NCI-H748 treated with DMSO at 0.1 percent for 48 hours (cell line): ENCODE measurements around the gene SDK1.

Source experiments
- DNase-seq: peaks from one replicate; lab custom pipeline; 2025; lab: John Stamatoyannopoulos, UW

Gene SDK1

DNA sequence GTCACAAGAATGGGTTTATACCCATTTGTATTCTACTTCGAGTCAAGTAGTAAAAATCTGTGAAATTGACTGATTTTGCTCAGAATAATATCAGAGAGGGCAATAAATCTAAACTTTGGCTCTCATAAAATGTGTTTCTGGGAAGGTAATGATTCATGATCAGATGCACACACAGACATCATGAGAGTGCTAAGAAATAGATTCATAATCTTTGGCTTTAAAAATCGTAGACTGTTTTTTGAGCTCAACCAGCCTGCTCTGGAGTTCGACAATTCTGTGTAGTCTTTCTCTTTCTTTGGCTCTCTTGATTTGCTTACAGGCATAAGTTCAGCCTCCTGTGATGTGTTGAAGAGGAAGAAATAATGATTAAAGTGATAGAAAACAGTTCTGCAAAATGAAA, 494.7 kb downstream of the SDK1 start:
- DNase-seq: no peak

DNA sequence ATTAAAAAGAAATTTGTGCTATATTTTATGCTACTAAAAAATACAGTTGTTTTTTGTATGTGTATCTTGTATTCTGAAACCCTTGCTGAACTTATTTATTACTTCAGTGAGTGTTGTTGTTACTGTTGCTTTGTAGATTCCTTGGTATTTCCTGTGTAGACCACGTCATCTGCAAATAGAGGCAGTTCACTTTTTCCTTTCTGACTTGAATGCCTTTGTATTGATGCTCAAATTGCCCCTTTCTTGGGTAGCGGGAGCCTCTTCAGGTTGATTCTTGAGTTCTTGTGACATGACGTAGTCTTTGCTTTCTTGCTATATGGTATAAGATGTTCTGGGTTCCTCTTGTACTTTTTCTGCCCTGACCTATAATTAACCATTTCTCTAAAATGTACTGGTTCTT, 504.1 kb downstream of the SDK1 start:
- DNase-seq: no peak

DNA sequence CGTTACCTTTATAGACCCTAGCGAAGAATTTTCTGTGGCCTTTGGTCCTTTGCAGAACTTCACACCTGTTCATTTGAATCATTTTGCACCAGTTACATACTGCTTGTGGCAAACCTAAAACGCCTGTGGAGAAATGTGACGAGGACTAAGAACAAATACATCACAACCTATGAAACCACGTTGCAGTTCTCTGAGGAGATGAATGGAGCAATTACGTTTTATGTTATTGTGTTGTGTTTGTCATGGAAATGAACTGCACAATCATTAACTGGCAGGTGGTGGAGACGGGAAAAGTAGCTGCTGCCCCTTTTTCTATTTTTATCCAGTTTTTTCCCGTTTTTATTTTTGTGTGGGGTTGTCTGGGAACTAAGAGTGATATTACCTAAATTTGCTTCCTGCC, 505.5 kb downstream of the SDK1 start:
- peak; percentile 28 for DNase-seq

DNA sequence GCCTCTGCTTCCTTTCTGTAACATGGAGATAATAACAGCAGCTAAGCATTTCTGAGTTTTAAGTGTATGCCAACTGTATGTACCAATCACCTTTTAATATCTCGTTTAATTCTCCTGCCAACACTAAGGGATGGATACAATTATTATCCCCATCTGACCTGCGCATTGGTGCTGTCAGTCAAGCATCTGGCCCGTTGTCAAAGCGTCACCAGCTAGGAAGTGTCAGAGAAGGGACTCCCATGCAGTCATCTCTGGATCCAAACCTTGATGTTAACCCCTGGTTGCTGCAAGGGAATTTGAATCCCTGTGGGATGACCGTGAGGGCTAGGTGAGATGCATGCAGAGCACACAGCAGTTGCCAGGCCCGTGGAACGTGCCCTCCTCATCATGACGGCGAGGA, 506.8 kb downstream of the SDK1 start:
- no peak for DNase-seq

DNA sequence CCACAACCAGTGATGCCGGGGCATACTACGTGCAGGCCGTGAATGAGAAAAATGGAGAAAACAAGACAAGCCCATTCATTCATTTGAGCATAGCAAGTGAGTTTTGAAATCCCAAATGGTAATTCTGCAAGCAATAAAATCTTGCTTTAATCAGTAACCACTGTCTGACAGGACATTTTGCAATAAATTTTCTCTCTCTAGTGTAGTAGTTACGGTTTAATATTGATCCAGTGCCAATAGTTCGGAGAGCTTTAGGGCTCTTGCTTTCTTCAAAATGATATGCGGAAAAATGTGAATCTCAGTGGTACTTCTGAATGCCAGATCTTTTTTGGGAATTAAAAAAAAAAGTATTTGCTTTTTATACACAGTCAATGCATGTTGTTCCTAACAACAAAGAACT, 520.4 kb downstream of the SDK1 start:
- no peak for DNase-seq

DNA sequence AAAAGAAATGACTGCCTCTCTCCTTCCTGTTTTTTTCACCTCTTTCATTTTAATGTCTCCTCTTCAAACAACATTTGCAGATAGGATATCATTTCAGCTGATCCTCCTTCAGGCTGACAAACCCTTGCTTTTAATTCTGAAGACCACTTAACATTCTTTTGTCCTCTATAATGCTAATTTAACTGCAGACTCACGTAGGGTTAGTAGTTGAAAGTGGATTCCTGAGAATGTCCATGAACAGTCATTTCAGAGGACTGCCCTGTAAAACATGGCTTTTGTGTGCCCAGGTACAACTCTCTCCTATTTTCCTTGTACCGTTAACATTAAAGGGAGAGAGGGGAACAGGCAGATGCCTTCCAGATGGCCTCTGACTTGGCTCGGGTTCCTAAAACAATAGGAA, 524.4 kb downstream of the SDK1 start:
- no peak for DNase-seq

DNA sequence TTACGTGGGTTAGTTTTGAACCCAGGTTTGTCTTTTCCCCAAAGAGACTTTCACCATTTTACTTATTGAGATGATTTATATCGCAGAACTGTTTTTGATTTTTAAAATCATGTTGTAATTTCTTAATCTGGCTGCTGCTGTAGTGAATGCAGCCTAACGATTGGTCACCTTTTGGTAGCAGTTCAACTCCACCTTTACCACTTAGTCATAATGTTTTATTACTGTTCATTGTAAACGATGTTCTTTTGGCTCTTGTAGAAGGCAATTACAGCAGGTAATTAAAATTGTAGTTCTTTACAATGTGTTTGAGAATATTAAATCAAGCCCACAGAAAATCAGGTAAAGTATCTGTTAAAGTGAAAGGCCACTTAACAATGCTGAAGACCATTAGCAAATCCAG, 531.1 kb downstream of the SDK1 start:
- DNase-seq: no peak

DNA sequence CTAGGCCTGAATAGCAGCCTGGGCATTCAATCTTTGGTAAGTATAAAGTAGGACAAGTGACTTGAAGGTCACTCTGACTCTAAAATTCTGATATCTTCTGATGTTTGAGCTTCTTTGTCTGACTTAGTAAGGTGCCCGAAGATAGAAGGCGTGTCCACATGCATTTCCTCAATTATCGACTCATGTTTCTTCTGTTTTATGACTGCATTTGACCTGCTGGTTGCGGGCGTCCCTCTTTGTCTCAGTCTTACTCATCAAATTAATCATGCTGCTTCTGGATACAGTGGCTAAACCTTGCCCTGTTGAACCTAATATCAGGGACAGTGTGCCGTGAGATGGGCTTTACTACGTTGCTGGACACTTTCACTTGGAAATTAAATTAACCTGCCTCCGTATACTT, 534.1 kb downstream of the SDK1 start:
- no peak for DNase-seq

DNA sequence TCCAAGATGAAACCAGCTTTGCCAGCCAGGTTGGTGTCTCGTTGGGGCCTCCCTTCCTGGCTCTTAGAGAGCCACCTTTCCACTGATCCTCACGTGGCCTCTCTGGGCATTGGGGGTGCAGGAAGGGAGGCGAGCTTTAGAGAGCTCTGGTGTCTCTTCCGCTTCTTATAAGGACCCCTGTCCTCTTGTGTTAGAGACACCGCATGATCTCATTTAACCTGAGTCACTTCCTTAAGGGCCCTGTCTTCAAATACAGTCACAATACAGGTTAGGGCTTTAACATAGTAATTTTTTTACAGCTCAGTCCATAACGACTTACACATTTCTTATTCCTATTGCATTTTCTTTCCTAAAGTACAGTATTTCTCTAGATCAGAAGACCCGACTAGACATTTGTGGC, 535.8 kb downstream of the SDK1 start:
- DNase-seq: no peak

DNA sequence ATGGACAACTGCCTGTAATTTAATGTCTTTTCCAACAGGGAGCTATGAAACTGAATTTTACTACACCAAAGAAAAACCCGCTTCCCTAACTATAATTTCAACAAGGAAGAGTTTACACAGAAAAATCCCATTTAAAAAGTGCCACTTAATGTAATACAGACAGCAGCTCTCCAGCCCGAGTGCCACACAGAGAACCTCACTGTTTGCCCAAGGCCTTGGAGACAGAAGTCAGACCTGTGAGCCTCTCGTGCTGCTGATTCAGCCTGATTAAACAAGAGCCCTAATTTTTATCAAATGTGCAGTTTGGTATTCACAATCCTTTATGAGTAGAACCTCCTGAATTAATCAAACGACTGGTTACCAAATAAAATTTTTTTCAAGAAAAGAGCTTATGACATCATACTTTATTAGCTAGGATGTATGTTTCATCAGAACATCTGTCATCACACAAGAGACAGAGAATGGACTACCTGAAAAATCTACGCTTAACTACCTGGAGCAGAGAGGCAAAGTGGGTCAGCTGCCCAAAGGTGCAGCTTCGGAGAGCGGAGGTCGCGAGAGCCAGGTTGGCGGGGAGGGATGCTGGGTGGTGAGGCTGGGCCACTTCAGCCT, 543.6 kb downstream of the SDK1 start:
- DNase-seq: no peak

DNA sequence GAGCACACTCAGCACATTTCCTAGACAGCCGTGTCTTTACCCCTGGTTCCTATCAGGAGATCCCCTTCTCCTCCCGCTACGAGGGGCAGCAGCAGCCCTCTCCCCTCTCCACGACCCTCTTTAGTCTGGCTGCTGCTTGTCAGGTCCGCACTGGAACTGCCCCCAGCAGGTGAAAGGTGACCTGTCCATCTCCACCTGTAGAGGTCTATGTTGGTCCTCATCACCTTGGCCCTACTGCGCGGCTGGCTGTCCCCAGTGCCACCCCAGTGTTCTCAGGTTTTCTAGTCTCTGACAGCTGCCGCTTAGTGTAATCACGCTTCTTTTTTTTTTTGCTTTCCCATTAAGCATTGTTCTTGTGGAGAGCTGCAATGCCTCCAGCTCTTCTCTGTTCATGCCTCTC, 545.7 kb downstream of the SDK1 start:
- DNase-seq: no peak

DNA sequence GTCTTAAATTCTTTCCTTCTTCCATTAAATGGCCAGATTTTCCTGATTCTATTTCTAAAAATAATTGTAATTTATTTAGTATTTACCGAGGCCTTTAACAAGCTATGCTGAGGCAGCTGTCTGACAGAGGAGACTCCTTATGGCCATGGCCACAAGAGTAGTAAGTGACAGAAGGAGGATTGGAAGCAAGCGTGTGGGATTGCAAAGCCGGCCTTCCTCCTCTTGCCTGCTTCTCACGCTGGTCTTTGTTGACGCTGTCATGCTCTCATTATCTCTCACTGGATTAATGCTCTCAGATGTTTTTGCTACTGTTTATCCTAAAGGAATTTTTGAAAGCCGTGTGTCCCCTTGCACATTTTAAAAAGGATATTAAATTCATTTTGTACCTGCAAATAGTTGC, 546.3 kb downstream of the SDK1 start:
- DNase-seq: no peak

DNA sequence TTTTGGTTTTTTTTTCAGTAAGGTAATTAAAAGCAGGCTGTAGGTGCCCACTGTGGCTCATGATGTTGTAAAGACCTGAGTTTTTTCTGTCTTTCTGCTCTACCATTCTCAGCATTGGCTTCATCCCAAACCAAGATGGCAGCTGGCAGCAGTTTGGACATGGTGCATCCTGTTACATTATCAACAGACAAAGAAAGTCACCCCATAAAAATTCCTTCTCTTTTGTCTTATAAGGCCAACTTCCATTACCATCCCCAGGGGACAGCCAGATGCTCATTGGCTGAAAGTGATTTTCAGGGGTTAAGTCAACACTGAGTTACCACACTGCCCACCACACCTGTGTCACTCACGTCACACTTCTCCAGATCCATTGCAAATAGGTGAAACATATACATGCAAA, 558.4 kb downstream of the SDK1 start:
- DNase-seq: no peak

DNA sequence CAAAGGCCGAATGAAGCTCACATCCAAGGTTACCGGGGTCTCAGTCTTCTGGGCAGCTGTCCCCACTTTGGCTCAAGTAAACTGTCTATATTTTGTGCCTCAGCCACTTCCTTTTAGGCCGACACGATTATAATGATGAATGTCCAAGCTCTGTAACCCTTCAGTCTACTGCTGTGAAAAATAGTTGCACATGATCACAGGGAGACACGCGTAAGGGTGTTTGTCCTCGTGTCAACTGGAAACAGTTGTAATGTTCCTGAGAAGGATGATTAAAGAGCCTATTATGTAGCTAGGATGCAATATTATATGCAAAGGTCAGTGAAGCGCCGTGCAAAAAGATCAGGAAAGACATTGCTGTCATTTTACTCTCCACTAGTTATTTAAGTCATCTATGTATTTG, 559.9 kb downstream of the SDK1 start:
- DNase-seq: no peak

DNA sequence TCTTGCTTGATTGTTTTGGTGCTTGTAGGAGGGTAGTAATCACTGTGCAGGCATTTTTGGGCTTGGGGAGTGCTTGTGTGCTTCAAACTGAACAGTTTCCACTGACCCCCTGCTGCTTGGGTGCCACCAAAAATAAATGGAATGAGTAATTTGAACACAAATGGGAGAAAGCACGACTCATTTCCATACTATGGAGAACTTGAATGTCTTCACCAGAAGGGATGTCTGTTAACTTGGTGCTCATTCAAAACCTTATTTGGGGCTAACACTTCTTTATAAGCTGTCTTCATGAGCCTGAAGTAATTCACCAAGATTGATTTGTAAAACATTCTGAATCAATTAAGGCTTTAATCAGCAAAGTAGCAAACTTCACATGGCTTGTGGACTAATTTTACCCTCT, 560.3 kb downstream of the SDK1 start:
- no peak for DNase-seq

DNA sequence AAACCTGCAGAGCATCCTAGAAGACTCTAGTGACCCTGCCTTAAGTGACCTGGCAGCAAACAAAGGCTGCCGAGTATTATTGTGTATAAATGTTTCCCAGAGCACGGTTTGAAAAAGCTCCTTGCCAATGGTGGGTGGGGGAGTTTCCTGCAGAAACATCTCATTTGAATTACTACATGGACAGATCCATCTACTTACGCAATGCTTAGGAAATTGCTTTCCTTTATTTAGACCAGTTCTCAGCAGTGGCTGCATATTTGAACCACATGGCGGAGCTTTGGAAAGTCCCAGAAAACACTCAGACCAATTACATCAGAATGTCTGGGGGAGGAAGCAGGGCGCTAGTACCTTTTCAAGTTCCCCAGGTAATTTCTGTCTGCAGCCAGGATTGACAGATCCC, 560.9 kb downstream of the SDK1 start:
- DNase-seq: no peak

DNA sequence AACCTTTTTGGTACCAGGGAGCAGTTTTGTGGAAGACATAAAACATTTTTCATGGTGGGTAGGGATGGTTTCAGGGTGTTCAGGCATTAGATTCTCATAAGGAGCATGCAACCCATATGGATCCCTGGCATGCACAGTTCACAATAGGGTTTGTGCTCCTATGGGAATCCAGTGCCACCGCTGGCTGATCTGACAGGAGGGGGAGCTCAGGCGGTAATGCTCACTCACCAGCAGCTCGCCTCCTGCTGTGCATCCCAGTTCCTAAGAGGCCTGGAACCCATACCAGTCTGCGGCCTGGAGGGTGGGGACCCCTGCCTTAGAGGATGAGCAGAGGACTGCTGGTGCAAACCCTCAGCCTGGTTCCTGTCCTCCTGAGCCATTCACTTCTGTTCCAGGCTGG, 561.7 kb downstream of the SDK1 start:
- DNase-seq: no peak

DNA sequence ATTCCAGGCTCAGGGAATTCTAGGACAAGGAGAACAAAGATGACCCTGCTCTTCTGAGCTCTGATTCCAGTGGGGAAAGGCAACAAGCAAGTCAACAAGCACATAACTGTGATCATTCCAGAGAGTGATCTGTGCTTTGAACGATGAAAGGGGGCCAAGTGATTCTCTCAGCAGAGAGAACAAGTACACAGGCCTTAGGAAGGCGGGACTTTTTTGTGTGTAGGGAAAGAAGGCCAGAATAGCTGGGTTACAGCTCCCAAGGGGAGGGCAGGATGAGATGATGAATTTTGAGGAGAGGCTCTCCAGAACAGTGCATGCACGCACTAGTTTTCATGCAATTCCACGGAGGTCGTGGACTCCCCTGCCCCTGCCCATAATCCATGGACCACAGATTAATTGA, 565.2 kb downstream of the SDK1 start:
- no peak for DNase-seq

DNA sequence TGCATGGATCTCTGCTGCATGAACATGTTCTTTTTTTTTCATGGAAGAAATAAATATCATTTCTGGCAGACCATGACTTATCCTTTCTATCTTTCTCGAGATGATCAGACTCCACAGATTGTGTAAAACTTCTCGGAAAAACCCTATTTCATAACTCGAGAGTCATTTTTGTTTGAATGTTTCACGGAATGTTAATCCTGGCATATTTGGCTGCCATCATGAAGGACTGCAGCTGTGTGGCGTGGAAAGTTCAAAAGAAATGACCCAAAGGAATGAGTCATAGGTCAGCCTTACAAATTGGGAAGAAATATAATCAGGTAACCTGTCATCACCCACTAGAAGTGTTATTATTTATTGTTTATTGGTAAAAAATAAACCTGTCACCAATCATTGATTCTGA, 566.8 kb downstream of the SDK1 start:
- no peak for DNase-seq

DNA sequence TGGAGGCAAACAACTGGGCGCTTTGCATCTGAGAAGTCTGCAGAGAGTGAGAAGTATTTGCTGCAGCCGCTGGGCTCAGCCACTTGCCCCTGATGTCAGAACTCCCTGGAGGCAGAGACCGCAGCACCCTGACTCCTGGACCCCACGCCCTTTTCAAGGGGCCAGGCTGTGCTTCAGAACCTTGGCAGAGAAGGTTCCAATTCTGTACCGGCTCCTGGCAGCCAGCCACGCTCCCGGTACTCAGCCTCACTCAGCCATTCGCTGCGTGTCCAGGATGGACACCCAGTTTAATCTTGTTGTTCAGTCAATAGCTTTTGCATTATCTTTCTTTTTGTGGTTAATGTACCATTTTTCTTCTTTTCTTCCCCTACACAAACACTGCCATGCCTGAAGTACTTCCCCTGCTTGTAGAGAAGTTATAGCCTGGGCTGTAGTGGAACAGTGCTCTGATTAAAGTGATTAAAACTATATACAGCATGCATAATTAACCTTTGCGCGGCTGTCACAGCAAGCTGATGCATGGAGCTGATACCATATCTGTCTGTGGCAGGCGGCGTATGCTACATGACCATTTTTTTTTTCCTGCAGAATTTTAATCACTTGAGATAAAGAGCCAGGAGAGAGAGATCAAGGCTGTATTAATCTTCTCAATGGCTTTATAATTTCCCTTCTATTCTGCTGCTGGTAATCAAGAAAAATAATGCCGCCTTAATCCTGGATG, 578.5 kb downstream of the SDK1 start:
- peak; percentile 38 for DNase-seq

DNA sequence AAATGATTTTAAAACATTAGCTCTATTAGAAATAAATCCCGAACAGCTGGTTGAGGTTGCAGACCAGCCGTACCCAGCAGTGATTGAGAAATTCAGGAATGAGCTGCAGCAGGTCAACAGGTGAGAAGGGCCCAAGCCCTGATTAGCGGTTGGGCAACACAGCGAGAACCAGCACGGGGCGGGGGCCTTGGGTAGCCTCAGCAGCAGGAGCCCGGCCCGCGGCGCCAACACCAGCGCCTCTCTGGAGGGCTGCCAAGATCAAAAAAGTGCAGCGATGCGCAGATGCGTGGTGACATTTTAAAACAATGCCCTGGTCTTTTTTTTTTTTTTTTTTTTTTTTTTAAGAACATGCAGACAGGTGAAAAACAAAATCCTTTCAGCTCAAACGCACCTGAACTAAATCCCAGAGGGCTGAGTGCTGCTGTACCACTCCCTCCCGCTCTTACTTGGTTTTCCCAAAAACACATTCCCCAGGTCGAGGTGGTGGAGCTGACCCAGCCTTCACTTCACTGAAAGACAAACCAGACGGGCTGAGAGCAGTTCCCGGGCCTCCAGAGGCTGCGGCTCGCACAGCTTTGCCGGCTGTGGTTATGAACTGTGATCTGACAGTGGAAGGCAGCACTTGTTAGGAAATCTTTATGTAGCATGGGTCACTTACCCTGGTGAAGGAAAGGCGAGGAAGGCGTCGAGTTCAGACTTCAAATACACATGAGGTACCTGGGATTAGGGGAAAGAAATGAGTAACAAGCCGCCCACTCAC, 579.4 kb downstream of the SDK1 start:
- DNase-seq: peak; percentile 72

DNA sequence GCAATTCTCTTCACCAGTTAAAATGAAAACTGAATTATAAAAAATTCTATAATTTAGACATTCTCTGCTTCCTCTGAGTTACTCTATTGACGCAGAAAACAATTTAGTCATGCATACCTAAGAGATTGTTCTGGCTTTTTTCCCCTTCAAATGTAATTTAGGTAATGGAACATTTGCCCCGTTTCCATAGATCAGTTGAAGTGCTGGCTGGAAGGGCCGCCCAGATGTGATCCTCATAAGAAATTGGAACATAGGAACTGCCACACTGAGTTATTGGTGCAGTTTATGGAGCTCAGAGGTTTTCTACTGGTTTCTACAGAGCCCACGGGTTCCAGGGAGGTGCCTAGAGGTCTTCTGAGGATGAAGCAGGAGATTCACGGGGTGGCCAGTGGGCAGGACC, 581.7 kb downstream of the SDK1 start:
- no peak for DNase-seq

DNA sequence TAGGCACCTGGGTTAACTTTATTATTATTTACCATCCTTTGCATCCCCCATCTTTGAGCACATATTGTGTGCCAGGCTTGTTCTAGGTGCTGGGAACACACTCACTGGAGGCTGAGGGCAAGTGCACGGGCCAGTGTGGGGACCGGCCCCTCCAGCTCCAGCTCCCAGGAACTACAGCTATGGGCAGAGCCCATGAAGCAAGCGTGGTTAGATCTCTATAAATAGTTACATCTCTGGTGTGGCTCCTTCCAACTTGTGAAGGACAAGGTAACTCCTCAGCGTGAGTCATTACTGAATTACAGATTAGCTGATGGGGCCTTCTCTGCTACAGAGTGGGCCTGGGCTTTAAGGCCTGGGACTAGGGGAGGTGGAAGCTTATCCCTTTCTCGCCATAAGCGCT, 583.5 kb downstream of the SDK1 start:
- no peak for DNase-seq
